SHP77 treated with DMSO at 0.1 percent for 48 hours (cell line): ENCODE results near the gene NDRG2.
A peak's percentile ranks its signal among the peaks of the same experiment; 100 is the strongest.

Source experiments
- DNase-seq: peaks from one replicate; lab custom pipeline; 2025; lab: John Stamatoyannopoulos, UW

NDRG2 gene

GRCh38 chr14:21024585-21025370 lies at the start of gene NDRG2:
NDRG2 (minus strand) TSS chr14:21025061; CDS start chr14:21023315, 1,746 bp downstream.
- DNase-seq = no peak

GRCh38 chr14:21073921-21074320 lies 49.1 kb upstream of the NDRG2 start:
- no peak for DNase-seq

- DNase-seq = no peak
Measured at GRCh38 chr14:21072781-21073339, 48.0 kb upstream of the NDRG2 start.

- no peak for DNase-seq
Measured at GRCh38 chr14:21072031-21072473, 47.2 kb upstream of the NDRG2 start.

- DNase-seq = peak; percentile 75
Measured at GRCh38 chr14:21071225-21072030, 46.6 kb upstream of the NDRG2 start.

- no peak for DNase-seq
Measured at GRCh38 chr14:21070610-21071224, 45.9 kb upstream of the NDRG2 start.

GRCh38 chr14:21070083-21070609 lies 45.3 kb upstream of the NDRG2 start, which contains the start of gene ARHGEF40:
ARHGEF40 (plus strand) TSS chr14:21070304; CDS start chr14:21070397, 93 bp downstream.
- DNase-seq = no peak

- peak; percentile 9 for DNase-seq
Measured at GRCh38 chr14:21069388-21070082, 44.7 kb upstream of the NDRG2 start.

- peak; percentile 65 for DNase-seq
Measured at GRCh38 chr14:21068521-21069387, 43.9 kb upstream of the NDRG2 start.

GRCh38 chr14:21066882-21067502 lies 42.1 kb upstream of the NDRG2 start:
- peak; percentile 22 for DNase-seq

GRCh38 chr14:21063479-21063878 lies 38.6 kb upstream of the NDRG2 start:
- DNase-seq = no peak

GRCh38 chr14:21061347-21061668 lies 36.4 kb upstream of the NDRG2 start:
- DNase-seq = no peak

GRCh38 chr14:21060614-21061346 lies 35.9 kb upstream of the NDRG2 start:
- DNase-seq = no peak

- no peak for DNase-seq
Measured at GRCh38 chr14:21059842-21060613, 35.2 kb upstream of the NDRG2 start.

GRCh38 chr14:21058903-21059302 lies 34.0 kb upstream of the NDRG2 start:
- no peak for DNase-seq

GRCh38 chr14:21057803-21058675 lies 33.2 kb upstream of the NDRG2 start, which contains the start of gene RNASE8:
RNASE8 (plus strand) TSS chr14:21057822; CDS start chr14:21057893, 71 bp downstream.
- DNase-seq = no peak

- DNase-seq = no peak
Measured at GRCh38 chr14:21056520-21057163, 31.8 kb upstream of the NDRG2 start.
